HEK293 (cell line): ENCODE results near the gene FAM193B.
A peak's percentile ranks its signal among the peaks of the same experiment; 100 is the strongest.

ENCODE experiments used
- CTCF ChIA-PET: fragments of 350-600 bp; formaldehyde crosslinking; extraction: SDS; loops from one replicate; lab custom pipeline; 2021; ENCODE audit warnings: antibody characterized with exemption; lab: Yijun Ruan, JAX
- POLR2A ChIA-PET: fragments of 300-600 bp; formaldehyde crosslinking; extraction: SDS; loops from one replicate; lab custom pipeline; 2020; ENCODE audit warnings: antibody characterized with exemption, inconsistent platforms; lab: Yijun Ruan, JAX
- H3K27ac ChIP-seq: fragments of 200-500 bp; sonication (Bioruptor generic); 2 replicates; pipeline ENCODE4 v1.5.1; 2014; ENCODE audit warnings: low read depth, low read length, control low read depth, inconsistent platforms; ENCODE audit errors: extremely low read depth
- H3K36me3 ChIP-seq, 2 experiments: fragments of 200-500 bp in 1 of 2; sonication (Bioruptor generic) in 1 of 2; 1 replicate in 1 of 2; 2 replicates in 1 of 2; pipeline ENCODE4 v1.5.1; 2014 to 2017; ENCODE audit warnings: inconsistent platforms in 2 of 2, low read length in 2 of 2; ENCODE audit not compliant: control insufficient read depth in 2 of 2, insufficient read depth in 1 of 2
- H3K4me1 ChIP-seq: fragments of 200-500 bp; sonication (Bioruptor generic); 2 replicates; pipeline ENCODE4 v1.5.1; 2014; ENCODE audit warnings: mild to moderate bottlenecking, low read length, inconsistent platforms; ENCODE audit not compliant: control insufficient read depth, insufficient read depth
- H3K4me3 ChIP-seq: 2 replicates; pipeline ENCODE4 v1.5.1; 2011; ENCODE audit warnings: low read depth, mild to moderate bottlenecking, control low read depth, low read length, moderate library complexity
- H3K9me3 ChIP-seq: fragments of 200-500 bp; sonication (Bioruptor generic); 2 replicates; pipeline ENCODE4 v1.5.1; 2014; ENCODE audit warnings: low read depth, low read length, inconsistent platforms; ENCODE audit not compliant: control insufficient read depth, insufficient read depth
- BCL11A ChIP-seq: fragments of 450-650 bp; formaldehyde crosslinking; IDR thresholded peaks from 2 replicates; pipeline ENCODE4 v1.5.1; 2016; ENCODE audit warnings: low read depth, missing biosample characterization, missing genetic modification characterization
- GFI1B ChIP-seq: fragments of 450-650 bp; formaldehyde crosslinking; IDR thresholded peaks from 2 replicates; pipeline ENCODE4 v1.5.1; 2016; ENCODE audit warnings: missing biosample characterization, missing genetic modification characterization
- OSR2 ChIP-seq: fragments of 450-650 bp; formaldehyde crosslinking; IDR thresholded peaks from 2 replicates; pipeline ENCODE4 v1.5.1; 2016; ENCODE audit warnings: missing biosample characterization, missing genetic modification characterization
- SALL2 ChIP-seq: fragments of 450-650 bp; formaldehyde crosslinking; IDR thresholded peaks from 2 replicates; pipeline ENCODE4 v1.5.0; 2017; ENCODE audit warnings: missing biosample characterization, mild to moderate bottlenecking, missing genetic modification characterization, borderline replicate concordance
- SP2 ChIP-seq: fragments of 450-650 bp; formaldehyde crosslinking; IDR thresholded peaks from 2 replicates; pipeline ENCODE4 v1.5.1; 2016; ENCODE audit warnings: missing biosample characterization, missing genetic modification characterization
- SP3 ChIP-seq: fragments of 450-650 bp; formaldehyde crosslinking; IDR thresholded peaks from 2 replicates; pipeline ENCODE4 v1.5.1; 2016; ENCODE audit warnings: missing biosample characterization, missing genetic modification characterization
- SP7 ChIP-seq: fragments of 450-650 bp; formaldehyde crosslinking; IDR thresholded peaks from 2 replicates; pipeline ENCODE4 v1.5.1; 2016; ENCODE audit warnings: missing biosample characterization, missing genetic modification characterization
- WT1 ChIP-seq: fragments of 450-650 bp; formaldehyde crosslinking; IDR thresholded peaks from 2 replicates; pipeline ENCODE4 v1.5.1; 2016; ENCODE audit warnings: missing biosample characterization, missing genetic modification characterization
- ZBTB49 ChIP-seq: fragments of 450-650 bp; formaldehyde crosslinking; IDR thresholded peaks from 2 replicates; pipeline ENCODE4 v1.5.1; 2016; ENCODE audit warnings: missing biosample characterization, missing genetic modification characterization, low read depth
- ZBTB8A ChIP-seq: fragments of 450-650 bp; formaldehyde crosslinking; IDR thresholded peaks from 2 replicates; pipeline ENCODE4 v1.5.1; 2016; ENCODE audit warnings: missing biosample characterization, missing genetic modification characterization
- ZNF132 ChIP-seq: fragments of 450-650 bp; formaldehyde crosslinking; IDR thresholded peaks from 2 replicates; pipeline ENCODE4 v1.5.1; 2017; ENCODE audit warnings: missing biosample characterization, missing genetic modification characterization, borderline replicate concordance
- ZNF146 ChIP-seq: fragments of 450-650 bp; formaldehyde crosslinking; IDR thresholded peaks from 2 replicates; pipeline ENCODE4 v1.5.1; 2016; ENCODE audit warnings: missing biosample characterization, missing genetic modification characterization
- ZNF214 ChIP-seq: fragments of 450-650 bp; formaldehyde crosslinking; IDR thresholded peaks from 2 replicates; pipeline ENCODE4 v1.5.1; 2017; ENCODE audit warnings: missing biosample characterization, mild to moderate bottlenecking, missing genetic modification characterization, borderline replicate concordance
- ZNF239 ChIP-seq: fragments of 450-650 bp; formaldehyde crosslinking; IDR thresholded peaks from 2 replicates; pipeline ENCODE4 v1.5.1; 2016; ENCODE audit warnings: missing biosample characterization, missing genetic modification characterization
- ZNF366 ChIP-seq: fragments of 450-650 bp; formaldehyde crosslinking; conservative IDR thresholded peaks from 2 replicates; pipeline ENCODE4 v1.5.1; 2016; ENCODE audit warnings: missing biosample characterization, missing genetic modification characterization
- ZNF404 ChIP-seq: fragments of 450-650 bp; formaldehyde crosslinking; IDR thresholded peaks from 2 replicates; pipeline ENCODE4 v1.5.1; 2017; ENCODE audit warnings: missing biosample characterization, missing genetic modification characterization
- ZNF514 ChIP-seq: fragments of 450-650 bp; formaldehyde crosslinking; IDR thresholded peaks from 2 replicates; pipeline ENCODE4 v1.5.1; 2016; ENCODE audit warnings: missing biosample characterization, missing genetic modification characterization
- ZNF548 ChIP-seq: fragments of 450-650 bp; formaldehyde crosslinking; IDR thresholded peaks from 2 replicates; pipeline ENCODE4 v1.5.1; 2016; ENCODE audit warnings: missing biosample characterization, missing genetic modification characterization
- ZNF624 ChIP-seq: fragments of 450-650 bp; formaldehyde crosslinking; IDR thresholded peaks from 2 replicates; pipeline ENCODE4 v1.5.1; 2017; ENCODE audit warnings: missing biosample characterization, missing genetic modification characterization
- ZNF629 ChIP-seq: fragments of 450-650 bp; formaldehyde crosslinking; IDR thresholded peaks from 2 replicates; pipeline ENCODE4 v1.5.1; 2017; ENCODE audit warnings: missing biosample characterization, missing genetic modification characterization
- ZNF645 ChIP-seq: fragments of 450-650 bp; formaldehyde crosslinking; IDR thresholded peaks from 2 replicates; pipeline ENCODE4; 2016; ENCODE audit warnings: missing biosample characterization, missing genetic modification characterization
- ZSCAN23 ChIP-seq: fragments of 450-650 bp; formaldehyde crosslinking; IDR thresholded peaks from 2 replicates; pipeline ENCODE4 v1.5.1; 2016; ENCODE audit warnings: missing biosample characterization, missing genetic modification characterization
- ZSCAN30 ChIP-seq: fragments of 450-650 bp; IDR thresholded peaks from 2 replicates; pipeline ENCODE4 v1.5.1; 2018; ENCODE audit warnings: missing biosample characterization, mild to moderate bottlenecking, missing genetic modification characterization, moderate library complexity
- TF ChIP-seq, protein P1 (sequence below): fragments of 450-650 bp; formaldehyde crosslinking; IDR thresholded peaks from 2 replicates; pipeline ENCODE4 v1.5.1; 2016; ENCODE audit warnings: missing biosample characterization, missing genetic modification characterization
- TF ChIP-seq, protein P2 (sequence below): fragments of 450-650 bp; formaldehyde crosslinking; IDR thresholded peaks from 2 replicates; pipeline ENCODE4 v1.5.1; 2016; ENCODE audit warnings: missing biosample characterization, missing genetic modification characterization

Gene FAM193B

GRCh38 chr5:177495243-177496060 lies 58.9 kb downstream of the FAM193B start (continued):
- TF ChIP-seq ZSCAN23 (tag by site-specific recombination) (no peak), ZBTB8A (0 out of 2 replicates have a peak, but pooled peaks have one; percentile 35), SP3 (tag by site-specific recombination) (peak; percentile 43; the same call in 1 of the 2 replicates), ZSCAN30 (tag by site-specific recombination) (no peak), WT1 (tag by site-specific recombination) (no peak), ZNF629 (tag by site-specific recombination) (no peak), ZNF366 (tag by site-specific recombination) (peak; percentile 18; the same call in 1 of the 2 replicates), ZNF548 (tag by site-specific recombination) (no peak), OSR2 (tag by site-specific recombination) (no peak), BCL11A (tag by site-specific recombination) (no peak), GFI1B (tag by site-specific recombination) (no peak), ZNF645 (tag by site-specific recombination) (no peak), ZNF239 (tag by site-specific recombination) (no peak), ZNF214 (tag by site-specific recombination) (no peak), ZNF132 (tag by site-specific recombination) (no peak), SALL2 (no peak), ZNF624 (tag by site-specific recombination) (0 out of 2 replicates have a peak, but pooled peaks have one; percentile 27), SP2 (tag by site-specific recombination) (peak; percentile 60)
- TF ChIP-seq, protein P1, sequence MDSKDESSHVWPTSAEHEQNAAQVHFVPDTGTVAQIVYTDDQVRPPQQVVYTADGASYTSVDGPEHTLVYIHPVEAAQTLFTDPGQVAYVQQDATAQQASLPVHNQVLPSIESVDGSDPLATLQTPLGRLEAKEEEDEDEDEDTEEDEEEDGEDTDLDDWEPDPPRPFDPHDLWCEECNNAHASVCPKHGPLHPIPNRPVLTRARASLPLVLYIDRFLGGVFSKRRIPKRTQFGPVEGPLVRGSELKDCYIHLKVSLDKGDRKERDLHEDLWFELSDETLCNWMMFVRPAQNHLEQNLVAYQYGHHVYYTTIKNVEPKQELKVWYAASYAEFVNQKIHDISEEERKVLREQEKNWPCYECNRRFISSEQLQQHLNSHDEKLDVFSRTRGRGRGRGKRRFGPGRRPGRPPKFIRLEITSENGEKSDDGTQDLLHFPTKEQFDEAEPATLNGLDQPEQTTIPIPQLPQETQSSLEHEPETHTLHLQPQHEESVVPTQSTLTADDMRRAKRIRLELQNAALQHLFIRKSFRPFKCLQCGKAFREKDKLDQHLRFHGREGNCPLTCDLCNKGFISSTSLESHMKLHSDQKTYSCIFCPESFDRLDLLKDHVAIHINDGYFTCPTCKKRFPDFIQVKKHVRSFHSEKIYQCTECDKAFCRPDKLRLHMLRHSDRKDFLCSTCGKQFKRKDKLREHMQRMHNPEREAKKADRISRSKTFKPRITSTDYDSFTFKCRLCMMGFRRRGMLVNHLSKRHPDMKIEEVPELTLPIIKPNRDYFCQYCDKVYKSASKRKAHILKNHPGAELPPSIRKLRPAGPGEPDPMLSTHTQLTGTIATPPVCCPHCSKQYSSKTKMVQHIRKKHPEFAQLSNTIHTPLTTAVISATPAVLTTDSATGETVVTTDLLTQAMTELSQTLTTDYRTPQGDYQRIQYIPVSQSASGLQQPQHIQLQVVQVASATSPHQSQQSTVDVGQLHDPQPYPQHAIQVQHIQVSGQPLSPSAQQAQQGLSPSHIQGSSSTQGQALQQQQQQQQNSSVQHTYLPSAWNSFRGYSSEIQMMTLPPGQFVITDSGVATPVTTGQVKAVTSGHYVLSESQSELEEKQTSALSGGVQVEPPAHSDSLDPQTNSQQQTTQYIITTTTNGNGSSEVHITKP, result no peak

GRCh38 chr5:177494346-177495195 lies 59.8 kb downstream of the FAM193B start:
- peaks cover 4 to 48% of the 10 kb centered on the region in 2 experiments; a peak in 2 of 3 replicates for H3K36me3 ChIP-seq
- peaks cover 20% of the 10 kb centered on the region for H3K4me1 ChIP-seq
- H3K4me3 ChIP-seq, result no peak overlapping the region
- H3K27ac ChIP-seq, result peak overlapping the region; percentile 53
- ChIA-PET CTCF (interaction anchor here (0.5 to 4.0 kb wide), 14 partner anchors 19 to 195 kb away, joined by 3 to 23 read pairs (median 4); partner anchors contain the start of genes F12, PRELID1 and RAB24), POLR2A (interaction anchor here (0.6 to 7.0 kb wide), 11 partner anchors 9 to 710 kb away, joined by 3 to 106 read pairs (median 6); partner anchors contain the start of genes DBN1, DDX41, GRK6 and HNRNPAB)
- no peaks in the 10 kb centered on the region for H3K9me3 ChIP-seq
- TF ChIP-seq ZNF404 (tag by site-specific recombination) (no peak), ZBTB49 (no peak), SP7 (tag by site-specific recombination) (peak; percentile 71), ZNF514 (no peak), ZNF146 (tag by site-specific recombination) (no peak)
- TF ChIP-seq, protein P2, sequence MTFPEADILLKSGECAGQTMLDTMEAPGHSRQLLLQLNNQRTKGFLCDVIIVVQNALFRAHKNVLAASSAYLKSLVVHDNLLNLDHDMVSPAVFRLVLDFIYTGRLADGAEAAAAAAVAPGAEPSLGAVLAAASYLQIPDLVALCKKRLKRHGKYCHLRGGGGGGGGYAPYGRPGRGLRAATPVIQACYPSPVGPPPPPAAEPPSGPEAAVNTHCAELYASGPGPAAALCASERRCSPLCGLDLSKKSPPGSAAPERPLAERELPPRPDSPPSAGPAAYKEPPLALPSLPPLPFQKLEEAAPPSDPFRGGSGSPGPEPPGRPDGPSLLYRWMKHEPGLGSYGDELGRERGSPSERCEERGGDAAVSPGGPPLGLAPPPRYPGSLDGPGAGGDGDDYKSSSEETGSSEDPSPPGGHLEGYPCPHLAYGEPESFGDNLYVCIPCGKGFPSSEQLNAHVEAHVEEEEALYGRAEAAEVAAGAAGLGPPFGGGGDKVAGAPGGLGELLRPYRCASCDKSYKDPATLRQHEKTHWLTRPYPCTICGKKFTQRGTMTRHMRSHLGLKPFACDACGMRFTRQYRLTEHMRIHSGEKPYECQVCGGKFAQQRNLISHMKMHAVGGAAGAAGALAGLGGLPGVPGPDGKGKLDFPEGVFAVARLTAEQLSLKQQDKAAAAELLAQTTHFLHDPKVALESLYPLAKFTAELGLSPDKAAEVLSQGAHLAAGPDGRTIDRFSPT, result peak; percentile 85
